CD4-positive, alpha-beta T cell treated with Interleukin-12 subunit alpha and Interleukin-12 subunit beta, for 1 hour (primary cell): Measurements from ENCODE around the gene KRTCAP2.
A peak's percentile ranks its signal among the peaks of the same experiment; 100 is the strongest.
"Not testable (repeated sequence)": the region's sequence is repeated elsewhere in the genome, so short reads cannot be mapped to it uniquely, and the experiment has no call there.

Source experiments
- DNase-seq: peaks from one replicate; pipeline ENCODE4 v3.0.0-alpha.2; 2020

Gene KRTCAP2

GRCh38 chr1:155172732-155173477, at the start of gene KRTCAP2:
KRTCAP2 (minus strand) TSS chr1:155173304; CDS start chr1:155173224, 80 bp downstream.
- peak; percentile 96 for DNase-seq

DNA sequence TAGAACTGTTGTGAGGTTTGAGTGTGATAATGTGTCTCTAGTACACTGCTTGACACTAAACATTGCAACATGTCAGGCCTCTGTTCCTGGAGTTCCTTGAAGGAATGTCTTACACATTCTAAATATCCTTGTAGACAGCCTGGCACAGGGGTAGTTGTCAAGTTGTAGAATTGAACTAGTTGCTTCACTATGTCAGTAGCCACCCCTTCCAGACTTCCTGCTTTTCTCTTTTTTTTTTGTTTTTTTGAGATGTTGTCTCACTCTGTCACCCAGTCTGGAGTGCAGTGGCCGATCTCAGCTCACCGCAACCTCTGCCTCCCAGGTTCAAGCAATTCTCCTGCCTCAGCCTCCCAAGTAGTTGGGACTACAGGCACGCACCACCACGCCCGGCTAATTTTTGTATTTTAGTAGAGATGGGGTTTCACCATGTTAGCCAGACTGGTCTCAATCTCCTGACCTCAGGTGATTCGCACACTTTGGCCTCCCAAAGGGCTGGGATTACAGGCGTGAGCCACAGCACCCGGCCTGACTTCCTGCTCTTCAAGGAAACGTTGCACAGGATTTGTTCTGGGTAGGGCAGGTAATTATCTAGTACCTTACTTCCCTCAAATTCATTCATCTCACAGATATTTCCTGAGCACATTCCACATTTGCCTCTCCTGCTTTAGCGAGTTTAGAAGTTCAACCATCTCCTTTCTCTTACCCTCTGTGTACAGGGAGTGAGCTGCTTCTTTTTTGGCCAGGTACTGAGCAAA, 47.3 kb upstream of the KRTCAP2 start:
- DNase-seq, result not testable (repeated sequence)

DNA sequence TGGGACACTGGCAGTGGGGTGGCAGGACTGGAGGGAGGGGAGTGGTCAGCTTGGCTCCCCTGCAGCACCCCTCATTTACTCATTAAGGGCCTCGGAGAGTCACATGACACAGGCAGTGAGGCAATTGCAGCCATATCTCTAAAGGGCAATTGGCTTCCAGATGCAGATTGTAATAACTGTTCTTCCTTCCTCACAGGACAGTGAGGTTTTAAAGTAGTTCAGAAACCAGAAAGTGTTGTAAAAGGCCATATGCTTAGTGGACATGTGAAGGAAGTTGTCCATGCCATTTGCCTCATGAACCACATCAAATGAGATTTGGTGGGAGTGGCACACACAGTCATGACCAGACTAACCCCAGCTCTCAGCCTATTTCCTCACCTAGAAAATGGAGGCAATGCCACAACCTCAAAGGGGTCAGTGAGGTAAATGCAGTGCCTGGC, 46.5 kb upstream of the KRTCAP2 start:
- peak; percentile 40 for DNase-seq

DNA sequence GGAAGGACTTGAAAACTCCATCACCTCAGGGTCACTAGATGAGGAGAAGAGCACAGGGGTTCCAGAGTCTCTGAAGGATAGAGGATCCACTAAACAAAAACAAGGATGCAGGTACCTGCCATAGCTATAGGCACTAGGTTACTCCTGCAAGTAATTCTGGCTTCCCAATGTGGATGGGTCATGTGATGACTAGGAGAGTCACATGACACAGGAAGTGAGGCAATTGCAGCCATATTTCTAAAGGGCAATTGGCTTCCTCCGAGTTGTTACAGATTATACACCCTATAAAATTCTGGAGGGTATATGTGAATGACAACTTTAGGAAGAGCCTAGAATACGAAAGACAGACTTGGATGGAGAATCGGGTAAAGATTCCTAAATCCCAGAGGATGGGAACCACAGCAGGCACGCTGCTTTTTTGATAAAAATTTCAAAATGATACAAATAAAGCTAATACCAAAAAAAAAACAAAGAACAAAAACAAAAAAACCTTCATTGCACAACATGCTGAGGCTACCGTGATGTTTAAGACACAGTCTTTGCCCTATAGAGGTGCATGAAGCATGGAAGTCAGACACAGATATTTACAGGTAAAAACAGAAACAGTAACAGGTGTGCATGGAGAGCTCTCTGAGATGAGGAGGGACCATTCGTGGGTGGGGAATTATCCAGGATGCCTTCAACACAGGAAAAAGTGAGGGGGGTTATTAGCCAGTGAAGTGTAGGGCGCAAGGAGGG, 45.9 kb upstream of the KRTCAP2 start:
- DNase-seq, result peak; percentile 46

- peak; percentile 50 for DNase-seq
These were observed 41.6 kb upstream of the KRTCAP2 start for GRCh38 chr1:155214702-155215101.

DNA sequence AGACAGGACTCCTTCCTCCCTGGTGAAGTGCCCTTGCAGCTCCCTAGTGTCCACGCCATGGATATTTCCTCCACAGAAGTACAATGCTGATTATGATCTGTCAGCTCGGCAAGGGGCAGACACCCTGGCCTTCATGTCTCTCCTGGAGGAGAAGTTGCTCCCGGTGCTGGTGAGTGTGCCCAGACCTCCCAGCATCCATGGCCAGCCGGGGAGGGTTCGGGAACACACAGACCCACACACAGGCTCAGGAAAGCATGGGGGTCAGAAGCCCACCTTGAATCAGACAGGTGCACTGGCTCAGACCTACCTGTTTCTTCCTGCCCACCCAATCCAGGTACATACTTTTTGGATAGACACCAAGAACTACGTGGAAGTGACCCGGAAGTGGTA, 38.9 kb upstream of the KRTCAP2 start:
- DNase-seq, result not testable (repeated sequence)

GRCh38 chr1:155211381-155212050, 38.4 kb upstream of the KRTCAP2 start:
- DNase-seq, result not testable (repeated sequence)

DNA sequence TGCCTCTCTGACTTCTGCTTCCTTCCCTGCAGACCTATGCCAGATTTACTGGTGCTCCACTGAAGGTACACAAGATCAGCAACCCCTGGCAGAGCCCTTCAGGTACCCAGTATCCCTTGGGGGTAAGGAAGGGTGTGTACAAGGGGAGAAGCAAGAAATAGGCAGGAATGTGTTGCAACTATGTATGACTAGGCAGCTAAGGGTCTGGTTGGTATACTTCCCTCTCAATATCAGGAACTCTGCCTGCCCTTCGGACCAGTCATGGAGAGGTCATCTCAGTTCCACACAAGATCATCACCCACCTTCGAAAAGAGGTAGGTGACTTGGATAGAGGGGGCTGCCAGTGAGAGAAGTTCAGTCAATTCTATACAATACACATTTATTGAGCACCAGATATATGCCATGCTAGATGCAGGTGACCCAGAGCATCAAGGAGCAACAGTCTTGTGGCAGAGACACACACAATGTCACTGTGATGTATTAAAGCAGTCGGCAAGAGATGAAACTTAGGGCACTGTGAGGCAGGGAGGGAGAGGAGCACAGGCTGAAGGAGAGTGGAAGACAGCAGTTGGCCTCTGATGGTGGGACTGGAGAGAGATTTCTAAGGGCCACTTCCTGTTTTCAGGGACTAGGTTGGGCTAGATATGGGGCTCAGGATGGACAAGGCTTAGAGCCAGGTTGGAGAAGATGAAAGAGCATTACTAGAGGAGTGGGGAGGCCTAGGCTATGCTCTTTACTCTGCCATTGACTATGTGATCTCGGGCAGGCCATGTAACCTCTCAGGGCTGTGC, 37.4 kb upstream of the KRTCAP2 start:
- DNase-seq, result no peak

GRCh38 chr1:155209312-155209721, 36.2 kb upstream of the KRTCAP2 start:
- no peak for DNase-seq

DNA sequence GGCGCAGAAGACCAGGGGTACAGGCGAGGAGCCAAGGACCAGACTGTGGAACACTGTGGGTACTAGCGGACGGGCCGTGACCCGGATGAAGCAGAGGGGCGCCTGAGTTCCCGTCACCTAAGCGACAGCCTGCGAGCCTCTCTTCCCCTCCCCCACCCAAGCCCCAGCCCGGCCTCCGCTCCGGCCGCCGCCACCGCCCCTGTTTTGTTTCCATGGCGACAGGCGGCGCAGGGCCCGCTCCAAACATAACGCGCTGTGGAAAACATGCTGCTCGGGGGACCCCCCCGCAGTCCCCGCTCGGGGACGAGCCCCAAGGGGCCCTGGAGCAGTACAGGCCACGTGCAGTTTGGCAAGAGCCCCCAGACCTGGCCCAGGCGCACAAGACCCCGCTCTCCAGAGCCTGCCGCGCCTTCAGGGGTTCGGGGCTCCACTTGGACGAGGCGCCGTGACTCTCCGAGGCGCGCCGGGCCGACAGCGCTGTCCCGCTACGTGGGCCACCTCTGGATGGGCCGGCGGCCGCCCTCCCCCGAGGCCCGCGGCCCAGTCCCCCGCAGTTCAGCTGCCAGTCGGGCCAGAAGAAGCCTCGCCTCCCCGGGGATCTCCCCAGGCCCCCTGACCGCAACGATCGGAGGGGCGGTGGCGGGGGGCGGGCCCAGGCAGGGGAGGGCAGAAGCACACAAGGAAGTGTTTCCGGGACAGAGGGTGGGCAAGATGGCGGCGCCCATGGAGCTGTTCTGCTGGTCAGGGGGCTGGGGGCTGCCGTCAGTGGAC, 35.6 kb upstream of the KRTCAP2 start, which contains the start of gene MTX1:
Gene MTX1, plus strand, starts transcription at position 155 of the 771 bp plus-strand sequence. Its CDS starts 110 bp downstream, at position 265.
- DNase-seq, result peak; percentile 95

GRCh38 chr1:155207806-155208540, 34.9 kb upstream of the KRTCAP2 start, which contains the start of gene THBS3:
THBS3 (minus strand) TSS chr1:155207897; CDS start chr1:155207876, 21 bp downstream.
- no peak for DNase-seq

DNA sequence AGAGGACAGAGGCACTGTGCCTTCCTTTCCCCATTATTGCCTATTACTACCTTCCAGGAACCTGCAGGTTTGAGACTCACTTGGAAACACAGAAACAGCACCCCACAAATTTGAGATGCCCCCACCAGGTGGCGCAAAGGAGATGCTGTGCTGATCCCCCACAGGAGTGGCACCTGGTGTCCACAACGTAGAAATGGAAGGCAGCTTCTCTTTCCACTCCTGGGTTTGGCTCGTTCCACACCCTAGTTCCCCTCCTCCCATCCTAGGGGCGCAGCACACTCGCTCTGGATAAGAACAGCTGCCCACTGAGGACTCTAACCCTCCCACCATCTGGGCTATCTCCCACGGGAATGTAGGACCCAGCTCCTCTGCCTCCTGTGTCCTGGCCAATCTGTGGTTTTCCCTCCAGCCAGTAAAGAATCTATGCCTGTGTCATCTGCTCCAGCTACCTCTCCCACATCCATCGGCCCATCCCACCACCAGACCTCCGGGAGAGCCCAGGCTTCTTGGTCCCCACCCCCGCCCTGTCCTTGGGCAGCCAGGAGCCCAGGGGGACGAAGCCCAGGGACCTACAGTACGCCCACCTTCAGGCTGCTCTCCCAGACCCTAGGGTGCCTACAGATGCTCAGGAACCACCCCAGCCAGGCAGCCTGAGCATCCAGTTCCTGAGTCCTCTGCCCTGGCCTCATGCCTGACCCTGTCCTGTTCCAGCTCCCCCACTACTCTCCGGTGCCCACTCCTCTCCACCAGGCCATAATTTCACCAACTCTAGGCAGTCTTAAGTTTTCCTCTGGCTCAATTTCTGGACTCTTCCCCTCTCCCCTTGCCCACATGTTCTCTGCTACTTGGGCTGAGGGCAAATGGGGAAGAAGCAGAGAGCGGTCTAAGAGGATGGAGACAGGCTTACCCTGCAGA, 34.0 kb upstream of the KRTCAP2 start:
- peak; percentile 94 for DNase-seq

GRCh38 chr1:155205969-155206593, 33.0 kb upstream of the KRTCAP2 start:
- no peak for DNase-seq

DNA sequence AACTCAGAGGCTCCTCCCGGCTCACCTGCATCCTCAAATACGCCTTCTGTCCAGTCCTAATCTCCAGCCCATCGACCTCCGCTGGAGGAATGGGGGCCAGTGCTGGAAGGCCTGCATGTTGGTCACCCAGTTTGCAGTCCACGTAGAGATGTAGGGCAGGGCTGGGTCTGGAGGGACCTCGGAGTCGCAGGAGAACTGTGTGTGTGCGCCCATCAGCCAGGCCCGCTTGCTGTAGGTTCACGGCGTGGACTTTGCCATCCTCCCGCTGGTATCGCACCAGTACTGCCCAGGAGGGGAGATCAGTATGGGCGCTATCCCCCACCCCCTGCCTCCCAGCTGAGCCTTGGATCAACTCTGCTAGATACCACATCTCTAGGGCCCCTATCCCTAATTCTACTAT, 31.9 kb upstream of the KRTCAP2 start:
- DNase-seq, result no peak

DNA sequence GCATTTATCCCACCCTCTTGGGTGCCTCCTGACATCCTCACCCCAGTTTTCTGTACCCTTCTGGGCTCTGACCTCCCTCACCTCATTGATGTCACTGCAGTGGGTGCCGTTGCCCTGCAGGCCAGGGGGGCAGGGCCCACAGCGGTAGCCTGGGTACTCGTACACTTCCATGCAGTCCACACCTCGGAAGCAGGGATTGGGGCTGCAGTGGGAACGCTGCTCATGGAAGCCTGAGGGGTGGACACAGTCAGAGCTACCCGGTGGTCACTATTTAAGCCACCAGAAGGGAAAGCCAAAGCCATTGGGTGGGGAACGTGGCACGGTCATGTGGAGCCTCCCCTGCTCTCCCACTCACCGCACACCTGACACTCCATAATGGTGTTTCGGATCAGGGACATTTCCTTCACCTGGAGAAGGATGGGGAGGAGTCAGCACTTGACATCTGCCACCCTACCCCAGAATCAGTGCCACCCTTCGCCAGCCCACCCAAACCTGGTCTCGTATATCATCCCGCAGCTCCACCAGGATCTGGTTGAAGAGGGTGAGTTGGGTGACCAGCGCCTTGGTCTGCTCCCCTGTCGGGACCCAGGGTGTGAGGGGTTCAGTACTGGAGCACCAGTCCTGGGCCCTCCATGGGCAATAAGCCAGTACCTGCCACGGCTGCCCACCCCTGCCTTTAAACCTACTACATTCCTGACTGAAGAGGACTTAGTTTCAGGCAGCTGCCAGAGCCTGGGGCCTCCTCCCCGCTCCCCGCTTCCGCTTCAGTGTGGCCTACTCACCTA, 29.8 kb upstream of the KRTCAP2 start:
- no peak for DNase-seq

GRCh38 chr1:155202198-155202597, 29.1 kb upstream of the KRTCAP2 start:
- no peak for DNase-seq

DNA sequence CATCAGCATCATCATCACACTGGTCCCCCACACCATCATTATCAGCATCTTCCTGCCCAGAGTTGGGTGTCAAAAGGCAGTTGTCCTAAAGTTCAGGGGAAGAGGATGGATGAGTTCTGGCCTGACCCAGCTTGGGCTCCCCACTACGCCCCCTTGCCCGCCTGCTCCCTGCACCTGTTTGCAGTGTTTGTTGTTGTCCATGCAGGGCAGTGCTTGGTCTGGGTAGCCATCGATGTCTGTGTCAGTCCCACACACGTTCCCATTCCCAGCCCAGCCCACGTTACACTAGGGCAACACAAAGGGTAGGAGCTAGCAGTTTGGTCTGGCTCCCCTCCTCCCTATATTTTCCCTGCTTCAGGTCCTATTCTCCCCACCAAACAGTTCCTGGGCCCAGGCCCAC, 27.8 kb upstream of the KRTCAP2 start:
- DNase-seq, result no peak

- no peak for DNase-seq
These were observed 26.7 kb upstream of the KRTCAP2 start for GRCh38 chr1:155199792-155200191.
